ENCODE measurements around the gene AKAP6.

Gene AKAP6

GRCh38 chr14:32590157-32590556 is 261.1 kb downstream of the AKAP6 start:
- no peak for DNase-seq

GRCh38 chr14:32593290-32593942 is 264.3 kb downstream of the AKAP6 start:
- DNase-seq: no peak

GRCh38 chr14:32594766-32595165 is 265.7 kb downstream of the AKAP6 start:
- DNase-seq: no peak

- no peak for DNase-seq
Measured at GRCh38 chr14:32595497-32595896, 266.4 kb downstream of the AKAP6 start.

- no peak for DNase-seq
Measured at GRCh38 chr14:32596390-32596789, 267.3 kb downstream of the AKAP6 start.

GRCh38 chr14:32597771-32598170 is 268.7 kb downstream of the AKAP6 start:
- DNase-seq: no peak

GRCh38 chr14:32601069-32601468 is 272.0 kb downstream of the AKAP6 start:
- no peak for DNase-seq

GRCh38 chr14:32601906-32602305 is 272.8 kb downstream of the AKAP6 start:
- DNase-seq: no peak

- no peak for DNase-seq
Measured at GRCh38 chr14:32602699-32603098, 273.6 kb downstream of the AKAP6 start.

GRCh38 chr14:32603992-32604565 is 275.0 kb downstream of the AKAP6 start:
- DNase-seq: no peak

GRCh38 chr14:32606301-32606700 is 277.2 kb downstream of the AKAP6 start:
- DNase-seq: no peak

- no peak for DNase-seq
Measured at GRCh38 chr14:32607399-32607798, 278.3 kb downstream of the AKAP6 start.

- DNase-seq: no peak
Measured at GRCh38 chr14:32608857-32609256, 279.8 kb downstream of the AKAP6 start.

GRCh38 chr14:32609388-32609787 is 280.3 kb downstream of the AKAP6 start:
- DNase-seq: no peak

GRCh38 chr14:32611752-32612151 is 282.7 kb downstream of the AKAP6 start:
- DNase-seq: no peak

- DNase-seq: no peak
Measured at GRCh38 chr14:32618991-32619390, 289.9 kb downstream of the AKAP6 start.

GRCh38 chr14:32620303-32620702 is 291.2 kb downstream of the AKAP6 start:
- no peak for DNase-seq

- DNase-seq: no peak
Measured at GRCh38 chr14:32620724-32621123, 291.6 kb downstream of the AKAP6 start.

- DNase-seq: no peak
Measured at GRCh38 chr14:32621585-32621984, 292.5 kb downstream of the AKAP6 start.

- DNase-seq: no peak
Measured at GRCh38 chr14:32622742-32623141, 293.6 kb downstream of the AKAP6 start.

GRCh38 chr14:32623300-32624093 is 294.4 kb downstream of the AKAP6 start:
- no peak for DNase-seq

GRCh38 chr14:32625211-32625610 is 296.1 kb downstream of the AKAP6 start:
- no peak for DNase-seq

- no peak for DNase-seq
Measured at GRCh38 chr14:32627545-32628298, 298.6 kb downstream of the AKAP6 start.
